HG03460 (cell line): Measurements from ENCODE around the gene APOA1.

Experiments
- ATAC-seq: cut with Tn5 transposase; IDR thresholded peaks from one replicate; pipeline ENCODE4 v1.9.1; 2021; ENCODE audit not compliant: unreplicated experiment

The APOA1 gene

DNA sequence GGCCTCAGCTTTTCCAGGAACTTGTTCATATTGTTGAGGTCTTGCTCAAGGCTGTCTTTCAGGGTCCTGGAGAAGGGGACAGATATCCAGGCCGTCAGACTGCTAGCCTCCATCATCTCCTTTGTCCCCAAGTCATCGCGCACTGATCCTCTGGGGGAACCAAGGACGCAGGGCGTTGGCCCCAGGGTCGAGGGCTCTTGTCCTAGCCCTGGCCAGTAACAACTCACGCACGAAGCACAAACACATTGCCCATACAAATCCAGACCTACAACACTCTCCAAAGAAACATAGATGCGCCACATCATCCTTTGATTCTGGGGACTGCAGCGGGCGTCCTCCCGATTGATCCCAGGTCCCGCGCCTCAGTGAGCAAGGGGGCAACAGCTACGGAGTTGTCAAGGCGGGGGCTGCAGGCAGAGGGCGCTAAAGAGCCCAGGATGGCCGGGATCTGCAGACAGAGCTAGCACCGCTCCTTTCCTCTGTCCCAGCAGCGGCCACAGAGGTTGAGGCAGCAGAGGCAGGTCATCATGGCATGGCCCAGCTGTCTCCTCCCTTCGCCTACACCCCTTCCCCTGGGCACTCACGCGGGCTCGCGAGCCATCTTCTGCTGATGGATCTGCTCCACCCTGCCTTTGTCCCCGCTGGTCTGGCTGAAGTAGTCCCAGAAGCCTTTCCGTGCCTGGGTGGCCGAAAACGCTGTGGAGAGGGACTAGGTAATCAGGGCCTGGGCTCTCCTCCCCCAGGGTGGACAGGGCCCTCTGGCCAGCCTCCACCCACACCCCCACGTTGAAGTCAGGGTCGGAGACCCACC lies 46.2 kb downstream of the APOA1 start:
- ATAC-seq: no peak

DNA sequence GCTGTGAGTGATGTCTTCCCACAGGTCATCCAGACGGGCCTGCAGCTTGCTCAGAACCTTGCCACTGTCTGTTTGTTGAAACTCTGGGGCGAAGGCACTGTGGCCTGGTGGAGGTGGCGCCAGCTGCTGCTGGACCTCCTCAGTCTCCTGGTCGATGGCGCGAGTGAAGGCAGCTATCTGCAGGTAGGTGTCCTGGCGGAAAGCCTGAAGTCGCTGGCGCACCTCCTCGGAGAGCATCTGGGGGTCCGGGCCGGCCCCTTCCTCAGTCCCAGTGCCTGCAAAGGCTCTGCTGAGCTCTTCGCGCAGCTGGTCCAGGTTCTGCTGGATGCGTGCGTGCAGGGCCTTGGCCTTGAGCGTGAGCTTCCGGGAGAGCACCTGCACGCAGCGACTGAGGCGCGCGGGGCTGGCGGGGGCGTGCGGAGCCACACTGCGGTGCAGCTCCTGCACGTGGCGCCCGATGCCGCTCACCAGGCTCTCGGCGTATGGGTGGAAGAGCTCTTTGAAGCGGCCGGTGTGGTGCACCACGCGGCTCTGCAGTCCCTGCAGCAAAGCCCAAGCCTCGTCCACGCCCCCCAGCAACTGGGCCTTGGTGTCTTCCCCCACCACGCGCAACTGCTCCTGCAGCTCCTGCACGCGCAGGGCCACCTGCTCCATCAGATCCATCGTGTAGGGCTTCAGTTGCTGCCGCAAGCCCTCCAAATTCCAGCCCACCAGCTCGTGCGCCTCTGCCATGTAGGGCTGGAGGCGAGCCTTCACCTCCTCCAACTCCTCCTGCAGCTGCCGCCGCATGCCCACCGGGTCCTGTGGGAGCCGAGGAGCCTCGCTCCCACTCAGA lies 47.0 kb downstream of the APOA1 start:
- ATAC-seq: no peak

DNA sequence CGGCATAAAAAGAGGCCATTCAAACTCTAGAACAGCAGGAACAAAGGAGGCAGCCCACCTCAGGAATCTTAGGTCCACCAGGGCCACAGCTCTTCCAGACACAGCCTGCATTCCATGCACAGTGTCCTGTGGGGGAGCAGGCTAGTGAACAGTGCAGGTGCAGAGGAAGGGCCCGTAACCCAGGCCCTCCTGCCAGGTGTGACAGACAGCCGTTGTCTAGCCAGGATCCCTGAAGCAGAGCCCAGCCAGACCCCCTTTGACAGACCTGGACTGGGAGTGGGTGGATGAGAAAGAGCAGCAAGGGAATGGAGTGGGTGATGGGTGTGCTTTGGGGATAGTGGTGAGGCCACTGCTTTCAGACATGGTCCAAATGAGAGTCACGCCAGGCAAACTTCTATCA lies 48.4 kb downstream of the APOA1 start:
- ATAC-seq: no peak

DNA sequence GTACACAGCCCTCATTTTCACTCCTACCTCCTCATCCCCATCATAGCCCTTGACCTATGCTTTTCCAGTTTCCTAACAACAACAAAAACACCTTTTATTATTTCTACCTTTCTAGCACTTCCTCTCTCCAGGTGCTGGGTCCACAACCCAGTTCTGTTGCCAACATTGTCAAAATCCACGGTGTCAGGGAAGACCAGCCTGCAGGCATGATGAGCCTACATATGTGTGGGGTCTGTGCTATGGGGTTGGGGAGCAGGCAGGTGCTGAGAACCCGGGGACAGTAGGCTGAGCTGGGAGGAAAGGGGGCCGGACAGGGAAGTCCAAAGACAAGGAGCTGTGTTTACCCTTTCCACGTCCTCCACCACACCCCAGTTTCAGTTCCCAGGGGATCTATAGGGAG lies 48.9 kb downstream of the APOA1 start:
- no peak for ATAC-seq

DNA sequence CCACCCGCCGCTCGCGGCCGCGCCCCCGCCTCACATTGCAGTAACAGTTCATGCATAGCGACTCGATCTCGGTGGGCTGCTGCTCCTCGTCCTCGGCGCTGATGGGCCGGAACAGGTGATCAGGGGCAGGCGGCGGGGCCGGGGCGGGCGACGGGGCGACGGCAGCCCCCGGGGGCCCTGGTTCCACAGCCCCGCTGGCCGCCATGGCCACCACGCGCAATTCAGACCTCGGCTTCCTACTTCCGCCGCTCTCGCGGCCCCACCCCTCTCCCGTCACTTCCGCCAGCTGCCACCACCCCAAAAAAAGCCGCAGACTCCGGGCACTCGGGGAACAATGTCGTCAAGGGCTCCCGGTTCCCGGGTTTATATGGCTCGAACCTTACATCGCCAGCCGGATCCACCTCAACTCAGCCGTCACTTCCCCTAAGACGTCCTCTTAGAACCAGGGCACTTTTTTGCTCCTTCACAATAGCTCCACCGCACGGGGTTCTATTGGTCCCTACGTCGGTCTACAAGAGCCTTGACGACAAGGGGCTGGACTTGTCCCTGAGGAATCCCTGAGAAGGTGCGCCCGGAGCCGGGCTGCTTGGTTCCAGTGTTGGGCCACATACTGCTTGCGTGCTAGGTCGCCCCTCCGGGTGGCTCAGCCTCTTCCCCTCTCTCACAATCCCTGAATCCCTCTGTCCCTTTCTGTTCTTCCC lies 49.5 kb downstream of the APOA1 start, which contains the start of gene ZPR1:
TSS of gene ZPR1 (minus strand) at position 238 of the 701 bp plus-strand sequence. CDS start at position 205, 33 bp downstream.
- ATAC-seq: peak; percentile 84

DNA sequence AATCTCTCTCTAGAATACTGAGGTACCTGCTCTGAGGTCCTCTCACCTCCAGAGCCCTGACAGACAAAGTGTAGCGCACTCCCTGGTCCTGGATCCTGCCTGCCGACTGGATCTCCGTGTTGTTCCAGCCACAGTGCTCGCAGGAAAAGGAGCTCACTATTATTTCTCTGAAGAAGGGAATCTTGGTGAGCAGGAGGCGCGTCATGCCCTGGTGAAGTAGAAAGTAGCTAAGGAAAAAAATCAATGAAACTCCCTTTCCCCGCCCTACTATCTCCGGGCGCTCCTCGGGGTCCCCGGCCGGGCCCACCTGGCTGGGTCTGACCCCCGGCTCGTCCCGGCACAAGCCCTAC lies 50.0 kb downstream of the APOA1 start:
- ATAC-seq: no peak

DNA sequence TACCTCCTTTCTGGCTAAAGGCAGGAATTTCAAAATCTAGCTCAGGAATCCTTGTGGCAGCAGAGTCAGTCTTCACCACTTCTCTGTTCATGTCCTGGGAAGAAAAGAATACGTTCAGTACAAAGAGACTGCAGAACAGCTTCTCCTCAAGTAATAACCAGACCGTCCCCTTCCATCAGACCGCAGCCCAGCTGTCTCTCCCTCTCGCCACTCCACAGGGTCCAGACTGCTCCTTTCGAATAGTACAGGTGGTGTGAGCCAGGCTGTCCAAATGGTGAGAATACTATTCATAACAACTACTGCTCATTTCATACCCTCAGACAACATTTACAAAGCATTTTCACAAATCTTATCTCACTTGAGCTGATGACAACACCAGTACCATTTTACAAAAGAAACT lies 50.5 kb downstream of the APOA1 start:
- ATAC-seq: no peak

DNA sequence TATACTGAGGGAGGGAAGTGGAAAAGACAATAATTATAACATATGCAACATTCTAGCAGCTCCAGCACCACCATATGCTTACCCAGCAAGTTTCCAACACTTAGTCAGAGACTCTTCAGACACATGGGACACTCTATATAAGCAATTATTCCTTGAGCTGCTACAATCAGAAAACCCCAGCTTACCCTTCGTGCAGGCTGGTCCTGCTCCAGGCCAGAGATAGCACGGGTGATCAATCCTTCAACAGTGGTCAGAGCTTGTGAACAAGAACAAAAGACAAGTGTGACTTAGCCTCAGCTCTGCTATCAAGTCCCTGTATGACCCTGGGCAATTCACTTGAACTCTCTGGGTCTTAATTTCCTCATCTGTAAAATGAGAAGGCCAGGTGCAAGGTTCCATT lies 51.1 kb downstream of the APOA1 start:
- no peak for ATAC-seq
